K562 (cell line): ENCODE data around the gene C6orf163. TPM values are rescaled to one million over a fixed set of nuclear protein-coding genes. Genes with fewer than 3 reads are reported as not detected.

Experiments used
- BMI1 ChIP-seq: fragments of 150-350 bp; IDR thresholded peaks from 2 replicates; pipeline ENCODE4 v1.6.1; 2014; ENCODE audit warnings: low read length
- CEBPB ChIP-seq: fragments of 450-650 bp; IDR thresholded peaks from 2 replicates; pipeline ENCODE4 v1.6.1; 2016; ENCODE audit warnings: missing genetic modification characterization, missing compliant biosample characterization
- GATA2 ChIP-seq: sonication (generic); formaldehyde crosslinking; IDR thresholded peaks from 2 replicates; pipeline ENCODE4 v1.4.0; 2020; ENCODE audit warnings: mild to moderate bottlenecking, missing genetic modification reagents
- KDM1A ChIP-seq, 2 experiments: fragments of 450-650 bp; IDR thresholded peaks; 2 replicates each; pipeline ENCODE4 v1.6.1; 2016; ENCODE audit warnings: mild to moderate bottlenecking in 2 of 2
- KHSRP ChIP-seq: fragments of 450-650 bp; IDR thresholded peaks from 2 replicates; pipeline ENCODE4 v1.6.1; 2017
- KLF16 ChIP-seq: IDR thresholded peaks from 2 replicates; pipeline ENCODE4 v1.6.1; 2016; ENCODE audit warnings: antibody characterized with exemption
- LEF1 ChIP-seq: fragments of 450-650 bp; IDR thresholded peaks from 2 replicates; pipeline ENCODE4 v1.6.1; 2016; ENCODE audit warnings: mild to moderate bottlenecking
- NEUROD1 ChIP-seq: fragments of 150-350 bp; IDR thresholded peaks from 2 replicates; pipeline ENCODE4 v1.6.1; 2014; ENCODE audit warnings: borderline replicate concordance, low read length, low read depth; ENCODE audit not compliant: partially characterized antibody
- PML ChIP-seq: IDR thresholded peaks from 2 replicates; pipeline ENCODE4 v1.6.1; 2012; ENCODE audit warnings: low read length, inconsistent platforms
- SIRT6 ChIP-seq: IDR thresholded peaks from one replicate; pipeline ENCODE4 v1.6.1; 2012; ENCODE audit warnings: low read depth, mild to moderate bottlenecking, control low read depth, inconsistent platforms, low read length, moderate library complexity
- STAT5A ChIP-seq: IDR thresholded peaks from 2 replicates; pipeline ENCODE4 v1.6.1; 2012; ENCODE audit warnings: low read length, inconsistent platforms, borderline replicate concordance
- TRIM24 ChIP-seq, 2 experiments: fragments of 450-650 bp; IDR thresholded peaks; 2 replicates each; pipeline ENCODE4 v1.6.1; 2016
- ZBTB11 ChIP-seq, 3 experiments: fragments of 200-800 bp in 1 of 3; fragments of 250-450 bp in 1 of 3; fragments of 450-650 bp in 1 of 3; sonication (Bioruptor Pico) in 1 of 3; sonication (Bioruptor generic) in 1 of 3; formaldehyde crosslinking in 1 of 3; IDR thresholded peaks; 2 replicates each; pipeline versions ENCODE4 v1.6.1 to v1.8.0; 2016 to 2022; ENCODE audit warnings: mild to moderate bottlenecking in 2 of 3, missing genetic modification characterization in 2 of 3, missing compliant biosample characterization in 1 of 3, moderate library complexity in 1 of 3
- ZEB2 ChIP-seq: fragments of 450-650 bp; IDR thresholded peaks from 2 replicates; pipeline ENCODE4 v1.6.1; 2016
- ZNF146 ChIP-seq: IDR thresholded peaks from one replicate; pipeline ENCODE4 v1.6.1; 2018; ENCODE audit warnings: missing compliant biosample characterization; ENCODE audit not compliant: unreplicated experiment
- ZNF3 ChIP-seq: fragments of 250-450 bp; sonication (Bioruptor Pico); IDR thresholded peaks from 2 replicates; pipeline ENCODE4 v1.5.0; 2021; ENCODE audit warnings: mild to moderate bottlenecking, moderate library complexity
- ZNF696 ChIP-seq: fragments of 250-450 bp; sonication (Bioruptor Pico); conservative IDR thresholded peaks from 2 replicates; pipeline ENCODE4 v1.4.0; 2020; ENCODE audit warnings: mild to moderate bottlenecking, moderate library complexity
- polyA plus RNA-seq, 8 experiments: library from polyadenylated mRNA; depleted of rRNA in 4 of 8; stranded (reverse) in 5 of 8; unstranded in 3 of 8; fragments of >200 nt; fragmentation: Nextera tagmentation in 2 of 8; fragmentation: Illumina TruSeq in 1 of 8; extraction: Ambion mirVana in 2 of 8; extraction: Trizol in 1 of 8; gene quantifications; 2 replicates each; pipeline versions ENCODE4 v1.2.1 to v1.2.3, GENCODE V29; 2011 to 2014; ENCODE audit warnings: inconsistent platforms in 1 of 8, missing spikeins in 1 of 8
- total RNA-seq, 7 experiments: library from RNA; depleted of rRNA in 6 of 7; stranded (reverse); fragments of >200 nt in 6 of 7; fragmentation: Illumina TruSeq in 2 of 7; extraction: Trizol in 2 of 7; gene quantifications; 2 replicates each; pipeline versions ENCODE4 v1.2.1 to v1.2.3, GENCODE V29; 2011 to 2021; ENCODE audit warnings: low replicate concordance in 1 of 7
- TF ChIP-seq, protein P1 (sequence below): fragments of 450-650 bp; IDR thresholded peaks from 2 replicates; pipeline ENCODE4 v1.6.1; 2018; ENCODE audit not compliant: partially characterized antibody
- TF ChIP-seq, protein P2 (sequence below): fragments of 450-650 bp; IDR thresholded peaks from 2 replicates; pipeline ENCODE4 v1.6.1; 2016; ENCODE audit warnings: mild to moderate bottlenecking

The C6orf163 gene
- total and polyA plus RNA-seq, 9 of the 15 experiments (the other 6 are each of a cell fraction or from before 2014, with no cell fraction given) = 0.67 to 4.7 (median 1.5) TPM

GRCh38 chr6:87364602-87365252, 20.1 kb downstream of the C6orf163 start (continued):
- TF ChIP-seq LEF1 = peak; percentile 63
- TF ChIP-seq, protein P1, sequence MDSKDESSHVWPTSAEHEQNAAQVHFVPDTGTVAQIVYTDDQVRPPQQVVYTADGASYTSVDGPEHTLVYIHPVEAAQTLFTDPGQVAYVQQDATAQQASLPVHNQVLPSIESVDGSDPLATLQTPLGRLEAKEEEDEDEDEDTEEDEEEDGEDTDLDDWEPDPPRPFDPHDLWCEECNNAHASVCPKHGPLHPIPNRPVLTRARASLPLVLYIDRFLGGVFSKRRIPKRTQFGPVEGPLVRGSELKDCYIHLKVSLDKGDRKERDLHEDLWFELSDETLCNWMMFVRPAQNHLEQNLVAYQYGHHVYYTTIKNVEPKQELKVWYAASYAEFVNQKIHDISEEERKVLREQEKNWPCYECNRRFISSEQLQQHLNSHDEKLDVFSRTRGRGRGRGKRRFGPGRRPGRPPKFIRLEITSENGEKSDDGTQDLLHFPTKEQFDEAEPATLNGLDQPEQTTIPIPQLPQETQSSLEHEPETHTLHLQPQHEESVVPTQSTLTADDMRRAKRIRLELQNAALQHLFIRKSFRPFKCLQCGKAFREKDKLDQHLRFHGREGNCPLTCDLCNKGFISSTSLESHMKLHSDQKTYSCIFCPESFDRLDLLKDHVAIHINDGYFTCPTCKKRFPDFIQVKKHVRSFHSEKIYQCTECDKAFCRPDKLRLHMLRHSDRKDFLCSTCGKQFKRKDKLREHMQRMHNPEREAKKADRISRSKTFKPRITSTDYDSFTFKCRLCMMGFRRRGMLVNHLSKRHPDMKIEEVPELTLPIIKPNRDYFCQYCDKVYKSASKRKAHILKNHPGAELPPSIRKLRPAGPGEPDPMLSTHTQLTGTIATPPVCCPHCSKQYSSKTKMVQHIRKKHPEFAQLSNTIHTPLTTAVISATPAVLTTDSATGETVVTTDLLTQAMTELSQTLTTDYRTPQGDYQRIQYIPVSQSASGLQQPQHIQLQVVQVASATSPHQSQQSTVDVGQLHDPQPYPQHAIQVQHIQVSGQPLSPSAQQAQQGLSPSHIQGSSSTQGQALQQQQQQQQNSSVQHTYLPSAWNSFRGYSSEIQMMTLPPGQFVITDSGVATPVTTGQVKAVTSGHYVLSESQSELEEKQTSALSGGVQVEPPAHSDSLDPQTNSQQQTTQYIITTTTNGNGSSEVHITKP = peak; percentile 4
- no peak for TF ChIP-seq ZNF696
- TF ChIP-seq TRIM24 (IDR thresholded peaks at IDR 0.05) = peak; percentile 84 to 86
- no peak for TF ChIP-seq ZBTB11 (CRISPR knock-in tag; IDR thresholded peaks at IDR 0.05)
- no peak for TF ChIP-seq BMI1
- TF ChIP-seq STAT5A = peak; percentile 82; the same call in 1 of the 2 replicates
- peak; percentile 42 for TF ChIP-seq NEUROD1
- TF ChIP-seq KLF16 = peak; percentile 86
- peak; percentile 68 for TF ChIP-seq ZEB2
- TF ChIP-seq ZNF146 (CRISPR knock-in tag) = no peak
- TF ChIP-seq GATA2 (CRISPR knock-in tag) = peak; percentile 85
- TF ChIP-seq CEBPB (tag) = peak; percentile 71; the same call in 1 of the 2 replicates
- peak; percentile 82 to 84 for TF ChIP-seq KDM1A (IDR thresholded peaks at IDR 0.05)
- TF ChIP-seq SIRT6 = no peak
- TF ChIP-seq KHSRP = peak; percentile 51; the same call in 1 of the 2 replicates
- TF ChIP-seq ZNF3 = no peak
- TF ChIP-seq, protein P2, sequence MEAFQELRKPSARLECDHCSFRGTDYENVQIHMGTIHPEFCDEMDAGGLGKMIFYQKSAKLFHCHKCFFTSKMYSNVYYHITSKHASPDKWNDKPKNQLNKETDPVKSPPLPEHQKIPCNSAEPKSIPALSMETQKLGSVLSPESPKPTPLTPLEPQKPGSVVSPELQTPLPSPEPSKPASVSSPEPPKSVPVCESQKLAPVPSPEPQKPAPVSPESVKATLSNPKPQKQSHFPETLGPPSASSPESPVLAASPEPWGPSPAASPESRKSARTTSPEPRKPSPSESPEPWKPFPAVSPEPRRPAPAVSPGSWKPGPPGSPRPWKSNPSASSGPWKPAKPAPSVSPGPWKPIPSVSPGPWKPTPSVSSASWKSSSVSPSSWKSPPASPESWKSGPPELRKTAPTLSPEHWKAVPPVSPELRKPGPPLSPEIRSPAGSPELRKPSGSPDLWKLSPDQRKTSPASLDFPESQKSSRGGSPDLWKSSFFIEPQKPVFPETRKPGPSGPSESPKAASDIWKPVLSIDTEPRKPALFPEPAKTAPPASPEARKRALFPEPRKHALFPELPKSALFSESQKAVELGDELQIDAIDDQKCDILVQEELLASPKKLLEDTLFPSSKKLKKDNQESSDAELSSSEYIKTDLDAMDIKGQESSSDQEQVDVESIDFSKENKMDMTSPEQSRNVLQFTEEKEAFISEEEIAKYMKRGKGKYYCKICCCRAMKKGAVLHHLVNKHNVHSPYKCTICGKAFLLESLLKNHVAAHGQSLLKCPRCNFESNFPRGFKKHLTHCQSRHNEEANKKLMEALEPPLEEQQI = peak; percentile 65; the same call in 1 of the 2 replicates
- TF ChIP-seq PML = peak; percentile 87
